Fibroblast of skin of back (primary cell): ENCODE data around the gene FBXL17.

ENCODE experiments used
- DNase-seq: peaks from one replicate; pipeline ENCODE4 v3.0.0-alpha.2; 2013

Gene FBXL17

DNA sequence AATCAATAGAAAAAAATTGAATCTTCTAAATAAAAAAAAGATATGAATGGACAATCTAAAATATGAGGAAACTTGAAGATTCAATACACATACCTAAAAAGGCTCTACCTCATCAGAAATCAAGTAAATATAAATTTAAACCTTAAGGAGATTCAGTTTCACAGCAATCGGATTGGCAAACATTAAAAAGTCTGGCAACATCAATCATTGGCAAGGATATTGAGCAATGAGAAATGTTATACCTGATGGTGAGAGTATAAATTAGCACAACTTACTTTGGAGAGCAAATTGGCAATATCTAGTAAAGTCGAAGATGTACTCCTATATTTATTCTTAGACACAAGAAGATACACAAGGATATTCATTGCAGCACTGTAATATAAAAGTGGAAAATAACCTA, 436.8 kb downstream of the FBXL17 start:
- no peak for DNase-seq

DNA sequence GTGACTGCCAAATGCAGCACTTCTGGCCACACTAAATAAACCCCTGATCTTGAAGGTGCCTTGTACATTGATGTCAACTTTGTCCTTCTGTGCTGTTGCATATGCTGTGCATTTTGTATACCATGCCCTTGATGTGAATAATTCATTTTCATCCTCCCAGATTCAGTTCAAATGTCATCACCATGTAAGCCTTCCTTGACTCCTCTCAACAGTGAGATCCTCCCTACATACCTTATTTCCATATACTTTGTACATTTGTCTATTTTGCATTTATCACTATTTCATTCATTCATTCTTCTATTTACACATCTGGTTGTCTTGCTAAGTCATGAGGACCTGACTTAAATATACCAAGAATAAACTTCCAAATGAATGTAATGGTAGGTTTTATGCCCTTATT, 438.0 kb downstream of the FBXL17 start:
- no peak for DNase-seq

- no peak for DNase-seq
These were observed 440.9 kb downstream of the FBXL17 start for GRCh38 chr5:107941036-107941435.

DNA sequence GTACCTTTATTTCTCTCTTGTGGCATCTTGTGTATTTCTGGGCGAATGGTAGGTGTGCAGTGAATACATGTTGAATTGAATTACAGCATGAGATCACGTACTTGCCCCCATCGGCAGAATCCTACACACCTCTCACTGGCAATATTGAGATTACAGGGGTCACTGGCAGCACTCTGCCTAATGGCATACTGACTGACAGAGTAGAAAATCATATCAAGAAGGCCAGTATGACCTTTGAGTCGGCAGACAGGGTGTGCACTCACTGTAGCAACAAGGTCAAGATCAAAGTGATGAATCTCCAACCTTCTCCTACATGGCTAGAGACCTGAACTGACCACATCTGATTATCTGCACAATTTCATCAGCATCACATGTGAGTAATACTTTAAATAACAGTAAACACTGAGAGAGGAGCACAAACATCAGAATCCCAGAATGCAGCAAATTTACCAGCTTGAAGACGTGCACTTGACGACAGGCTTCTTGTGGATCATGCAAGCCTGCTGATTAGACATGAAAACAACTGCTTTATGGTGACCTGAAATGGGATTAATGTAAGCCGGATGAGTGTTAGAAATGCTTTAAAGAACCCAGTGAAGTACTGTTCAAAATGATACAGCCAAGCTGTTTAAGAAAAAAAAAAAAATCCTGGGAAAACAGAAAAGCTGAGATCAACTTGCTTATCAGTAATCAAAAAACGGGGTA, 444.1 kb downstream of the FBXL17 start:
- DNase-seq, result no peak

DNA sequence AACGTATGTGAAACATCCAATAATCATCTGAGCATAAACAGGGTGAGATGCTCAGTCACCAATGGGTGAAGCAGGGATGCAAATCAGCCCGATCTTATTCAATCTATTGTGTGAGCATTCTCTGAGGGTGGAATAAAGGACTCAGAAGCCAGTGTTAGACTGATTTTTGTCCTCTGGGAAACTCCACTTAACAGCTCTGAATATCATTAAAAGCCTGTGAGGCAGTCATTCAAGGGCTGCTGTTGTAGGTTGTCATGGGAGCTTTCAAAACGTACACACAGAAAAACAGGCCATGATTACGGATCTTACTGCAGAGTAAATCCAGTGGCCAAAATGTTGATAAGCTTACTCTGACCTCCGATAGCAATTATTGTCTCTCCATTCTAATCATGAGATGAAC, 444.7 kb downstream of the FBXL17 start:
- DNase-seq, result no peak

- no peak for DNase-seq
These were observed 445.4 kb downstream of the FBXL17 start for GRCh38 chr5:107936515-107936914.

DNA sequence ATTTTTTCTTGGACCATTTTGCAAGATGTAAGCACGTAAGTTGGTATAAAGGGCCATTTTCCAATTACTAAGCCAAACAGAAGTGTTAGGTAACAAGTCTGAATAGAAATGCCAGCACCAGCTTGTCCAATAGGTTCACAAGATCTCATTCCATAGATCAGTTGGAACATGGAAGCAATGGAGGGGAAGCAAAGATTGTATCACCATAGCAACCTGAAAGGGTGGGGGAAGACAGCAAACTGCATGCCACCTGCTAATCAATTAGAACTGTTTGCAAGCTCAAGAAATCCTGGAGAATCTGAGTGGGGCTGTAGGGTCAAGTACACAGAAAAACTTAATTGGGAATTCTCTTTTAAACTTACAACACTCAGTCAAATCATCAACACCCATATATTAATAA, 446.3 kb downstream of the FBXL17 start:
- no peak for DNase-seq

- DNase-seq, result no peak
These were observed 448.6 kb downstream of the FBXL17 start for GRCh38 chr5:107933326-107933725.

- no peak for DNase-seq
These were observed 451.0 kb downstream of the FBXL17 start for GRCh38 chr5:107930891-107931290.

- no peak for DNase-seq
These were observed 451.8 kb downstream of the FBXL17 start for GRCh38 chr5:107930092-107930491.

GRCh38 chr5:107929080-107929479, 452.8 kb downstream of the FBXL17 start:
- DNase-seq, result no peak

DNA sequence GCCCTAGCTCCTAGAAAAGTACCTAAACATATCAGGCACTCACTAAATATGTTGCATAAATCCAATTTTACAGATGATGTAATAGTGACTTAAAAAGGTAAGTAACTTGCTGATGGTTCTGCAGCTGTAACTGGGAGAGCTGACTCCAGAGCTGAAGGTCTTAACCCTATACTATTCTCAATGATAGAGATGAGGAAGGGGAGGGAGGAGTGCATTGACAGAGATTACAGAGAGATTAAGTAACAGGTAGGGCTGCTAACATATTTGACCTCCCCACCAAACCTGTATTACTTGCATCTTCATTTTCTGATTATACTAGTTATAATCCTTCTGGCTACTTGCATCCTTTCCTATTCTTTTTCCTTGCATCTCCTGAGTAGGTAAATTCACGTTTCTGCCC, 455.8 kb downstream of the FBXL17 start:
- DNase-seq, result no peak

- no peak for DNase-seq
These were observed 456.7 kb downstream of the FBXL17 start for GRCh38 chr5:107925200-107925599.

DNA sequence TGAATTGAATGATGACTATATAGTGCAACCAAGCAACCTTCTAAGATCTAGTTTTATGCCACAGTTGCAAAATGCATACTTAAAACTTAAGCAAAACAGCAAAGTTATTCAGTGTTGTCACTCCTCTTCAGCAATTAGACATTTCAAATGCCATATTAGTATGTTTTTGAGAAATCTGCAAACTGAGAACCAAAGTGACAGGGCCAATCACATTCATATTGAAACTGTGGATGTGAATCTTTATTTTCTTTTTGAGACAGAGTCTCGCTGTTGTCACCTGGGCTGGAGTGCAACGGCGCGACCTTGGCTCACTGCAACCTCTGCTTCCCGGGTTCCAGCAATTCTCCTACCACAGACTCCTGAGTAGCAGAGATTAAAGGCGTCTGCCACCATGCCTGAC, 461.9 kb downstream of the FBXL17 start:
- DNase-seq, result no peak

DNA sequence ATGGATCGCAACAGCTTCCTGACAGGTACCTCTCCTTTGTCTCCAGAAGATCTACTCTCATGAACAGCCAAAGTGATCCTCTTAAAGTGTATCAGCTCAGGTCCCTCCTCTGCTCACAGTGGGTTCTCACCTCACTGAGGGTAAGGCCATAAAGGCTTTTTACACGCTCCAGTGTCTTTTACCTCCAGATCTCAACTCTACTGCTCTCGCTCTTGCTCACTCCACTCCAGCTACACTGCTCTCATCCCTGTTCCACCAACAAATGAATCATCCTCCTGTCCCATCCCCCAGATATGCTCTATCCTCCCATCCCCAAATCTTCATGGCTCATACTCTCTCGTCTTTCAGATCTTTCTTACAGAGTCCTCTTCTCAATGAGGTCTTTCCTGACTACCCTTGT, 462.5 kb downstream of the FBXL17 start:
- DNase-seq, result no peak

- DNase-seq, result peak; percentile 34
These were observed 463.9 kb downstream of the FBXL17 start for GRCh38 chr5:107917983-107918382.

GRCh38 chr5:107916731-107917725, 464.9 kb downstream of the FBXL17 start:
- DNase-seq, result no peak

DNA sequence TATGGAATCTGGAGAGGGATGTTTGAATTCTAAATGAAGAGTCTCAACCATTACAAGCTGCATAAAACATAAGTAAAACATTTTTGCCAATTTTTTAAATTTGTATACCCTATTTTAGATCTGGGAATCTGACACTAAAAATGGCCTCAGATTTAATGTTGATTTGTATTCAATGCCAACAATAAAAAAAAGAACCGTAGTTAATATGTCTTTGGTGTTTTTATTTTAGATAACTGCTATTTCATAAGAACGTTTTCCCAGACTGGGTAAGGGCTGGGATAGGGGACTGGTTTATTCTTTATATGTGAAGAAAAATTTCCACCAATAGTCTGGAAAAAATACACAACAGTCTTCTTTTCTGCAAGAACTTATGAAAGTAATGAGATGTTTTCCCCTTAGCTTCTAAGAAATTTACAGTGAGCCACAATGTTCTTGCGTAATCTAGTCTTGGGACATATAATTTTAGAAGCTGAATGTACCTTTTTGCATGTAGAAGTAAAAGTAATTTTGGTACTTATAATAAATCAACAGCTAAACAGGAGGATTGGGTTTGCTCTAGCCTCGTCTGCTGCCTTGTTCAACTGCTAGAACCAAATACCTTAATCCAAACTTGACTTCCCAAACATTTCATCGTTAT, 466.6 kb downstream of the FBXL17 start:
- DNase-seq, result no peak

GRCh38 chr5:107913494-107913893, 468.4 kb downstream of the FBXL17 start:
- no peak for DNase-seq

- no peak for DNase-seq
These were observed 481.2 kb downstream of the FBXL17 start for GRCh38 chr5:107900721-107901120.

GRCh38 chr5:107894361-107894760, 487.5 kb downstream of the FBXL17 start:
- no peak for DNase-seq

DNA sequence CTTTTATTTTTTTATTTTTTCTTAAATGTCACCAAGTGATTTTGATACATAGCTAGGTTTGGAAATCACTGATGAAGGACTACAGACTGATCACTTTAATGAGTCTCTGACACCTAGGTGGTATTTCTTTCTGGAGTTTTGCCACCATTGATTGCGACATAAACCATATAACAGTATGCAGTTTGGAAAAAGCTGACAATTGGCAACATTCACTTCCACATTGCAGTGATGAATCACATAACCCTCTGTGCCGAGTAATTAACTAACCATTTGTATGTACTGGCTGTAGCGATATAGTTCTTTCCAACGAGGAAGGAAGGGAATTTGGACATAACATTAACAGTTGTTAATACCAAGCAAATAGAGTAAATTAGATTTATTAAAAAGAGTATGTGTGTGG, 488.3 kb downstream of the FBXL17 start:
- peak; percentile 20 for DNase-seq

DNA sequence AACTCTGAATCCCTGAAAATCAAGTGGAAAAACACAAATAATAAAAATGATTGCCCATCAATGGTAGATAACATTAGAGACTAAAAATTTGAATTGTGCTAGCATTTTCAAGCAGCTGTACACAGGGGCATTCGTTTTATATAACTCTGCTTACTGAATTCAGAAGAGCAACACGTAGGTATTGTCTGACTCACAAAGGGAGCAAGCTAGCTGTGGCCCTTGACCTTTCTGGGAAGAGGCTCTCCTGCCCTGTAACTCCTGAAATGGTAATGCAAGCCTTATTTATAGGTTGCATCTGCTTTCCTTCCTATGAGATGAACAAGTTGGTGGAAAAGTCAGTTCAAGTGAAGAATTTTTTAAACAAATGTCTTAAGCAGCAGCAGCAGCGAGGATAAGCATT, 492.5 kb downstream of the FBXL17 start:
- DNase-seq, result no peak
